Esophagus (tissue), 2 donors: ENCODE results near the gene SLC22A23. TPM values are rescaled to one million over a fixed set of nuclear protein-coding genes. Genes with fewer than 3 reads are reported as not detected.

Experiments
- H3K27ac ChIP-seq, 2 donors: one replicate each; pipeline ENCODE4 v1.5.1; 2013; ENCODE audit warnings: low read depth in 2 of 2, mild to moderate bottlenecking in 2 of 2, inconsistent platforms in 1 of 2, low read length in 1 of 2, moderate library complexity in 1 of 2
- H3K27me3 ChIP-seq, 2 donors: one replicate each; pipeline ENCODE4 v1.6.1; 2013; ENCODE audit warnings: low read length in 2 of 2, control low read depth in 1 of 2, mild to moderate bottlenecking in 1 of 2; ENCODE audit not compliant: insufficient read depth in 2 of 2, control insufficient read depth in 1 of 2
- H3K36me3 ChIP-seq, 2 donors: one replicate each; pipeline ENCODE4 v1.6.1; 2013; ENCODE audit warnings: low read length in 1 of 2; ENCODE audit not compliant: control insufficient read depth in 2 of 2, insufficient read depth in 2 of 2
- H3K4me1 ChIP-seq, 2 donors: one replicate each; pipeline ENCODE4 v1.6.1; 2013; ENCODE audit warnings: low read length in 1 of 2; ENCODE audit not compliant: control insufficient read depth in 2 of 2, insufficient read depth in 2 of 2
- H3K4me3 ChIP-seq, 2 donors: one replicate each; pipeline ENCODE4 v1.5.1; 2013; ENCODE audit warnings: low read length in 2 of 2, mild to moderate bottlenecking in 2 of 2, low read depth in 1 of 2, moderate library complexity in 1 of 2
- H3K9me3 ChIP-seq, 2 donors: one replicate each; pipeline ENCODE4 v1.6.1; 2013; ENCODE audit warnings: mild to moderate bottlenecking in 2 of 2, low read depth in 1 of 2, low read length in 1 of 2, moderate library complexity in 1 of 2; ENCODE audit not compliant: control insufficient read depth in 2 of 2, insufficient read depth in 1 of 2
- WGBS, 2 donors: extraction: QIAGEN DNeasy Blood & Tissue Kit; methylation state at CpG; one replicate each; pipeline ENCODE4 v1.1.7; 2013; 5-methylcytosine and 5-hydroxymethylcytosine counted together
- polyA plus RNA-seq, 2 donors: library from polyadenylated mRNA; stranded (reverse); fragments of 200-250 nt; gene quantifications; one replicate each; pipeline ENCODE4 v1.2.3, GENCODE V29; 2013
- donor health status: healthy with polysubstance abuse.
- donor health status: Bipolar disorder and iron deficiency.

Gene SLC22A23
- polyA plus RNA-seq, 2 donors, result 12.5 to 15.4 TPM

- no peaks in the 10 kb centered on the region for H3K9me3 ChIP-seq
- H3K27ac ChIP-seq, result no peak overlapping the region
- peaks cover 0 to 36% of the 10 kb centered on the region in 2 donors for H3K36me3 ChIP-seq
- peaks cover 5 to 12% of the 10 kb centered on the region in 2 donors for H3K4me1 ChIP-seq
- no peaks in the 10 kb centered on the region for H3K27me3 ChIP-seq
- no peak overlapping the region for H3K4me3 ChIP-seq
- WGBS, 2 donors, result 81 to 82% methylated on average over 17 of the region's 17 CpGs
Observed at GRCh38 chr6:3284436-3284876, 172.4 kb downstream of the SLC22A23 start.

GRCh38 chr6:3283641-3284435, 173.0 kb downstream of the SLC22A23 start:
- H3K4me1 ChIP-seq, result peaks cover 5 to 12% of the 10 kb centered on the region in 2 donors
- WGBS, 2 donors, result 92 to 93% methylated on average over 23 of the region's 23 CpGs
- H3K36me3 ChIP-seq, result peaks cover 0 to 30% of the 10 kb centered on the region in 2 donors
- no peaks in the 10 kb centered on the region for H3K27me3 ChIP-seq
- H3K27ac ChIP-seq, result no peak overlapping the region
- no peak overlapping the region for H3K4me3 ChIP-seq
- H3K9me3 ChIP-seq, result no peaks in the 10 kb centered on the region

DNA sequence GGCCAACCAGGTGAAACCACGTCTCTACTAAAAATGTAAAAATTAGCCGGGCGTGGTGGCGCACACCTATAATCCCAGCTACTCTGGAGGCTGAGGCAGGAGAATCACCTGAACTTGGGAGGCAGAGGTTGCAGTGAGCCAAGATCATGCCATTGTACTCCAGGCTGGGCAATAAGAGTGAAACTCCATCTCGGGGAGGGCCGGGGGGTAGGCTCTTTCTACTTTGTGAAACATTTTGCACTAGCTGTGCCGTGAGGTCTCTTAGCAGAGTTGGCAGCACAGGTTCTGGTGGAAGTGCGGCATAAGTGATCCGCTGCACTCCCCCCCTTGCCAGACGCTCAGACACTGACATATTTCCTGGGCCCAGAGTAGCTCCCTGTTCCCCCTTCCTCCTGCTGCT, 173.6 kb downstream of the SLC22A23 start:
- WGBS, 2 donors, result 94% methylated on average over 10 of the region's 10 CpGs

DNA sequence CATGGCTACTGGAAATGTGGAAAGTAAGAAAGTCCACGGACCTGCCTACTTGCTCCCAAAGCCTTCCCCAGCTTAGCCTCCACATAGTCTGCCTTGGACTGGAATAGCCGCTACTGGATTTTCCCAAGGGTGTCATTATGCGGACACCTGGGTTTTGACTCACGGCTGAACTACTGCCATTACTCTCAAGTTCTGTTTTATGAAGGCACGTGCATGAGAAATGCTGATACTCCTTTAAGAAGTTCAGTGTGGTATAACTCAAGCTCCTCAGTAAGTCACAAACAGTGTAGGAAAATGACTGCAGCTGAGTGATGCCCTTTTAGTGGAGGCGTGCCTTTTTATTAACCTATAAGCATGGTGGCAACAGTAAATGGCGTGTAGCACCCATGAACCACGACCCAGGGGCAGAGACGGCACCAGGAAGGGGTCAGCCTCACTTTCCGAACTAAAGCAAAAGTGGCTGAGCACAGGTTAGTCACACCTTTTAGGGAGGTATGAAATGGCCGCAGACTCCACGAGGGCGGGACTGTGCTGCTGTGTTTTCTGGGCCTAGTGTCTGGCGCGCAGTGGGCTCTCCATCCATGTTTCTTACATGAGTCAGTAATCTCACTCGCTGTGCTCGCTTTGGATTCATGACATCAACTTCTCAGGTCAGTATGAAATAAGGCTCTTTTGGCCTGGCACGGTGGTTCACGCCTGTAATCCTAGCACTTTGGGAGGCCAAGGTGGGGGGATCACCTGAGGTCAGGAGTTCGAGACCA, 174.2 kb downstream of the SLC22A23 start:
- H3K27me3 ChIP-seq, result no peaks in the 10 kb centered on the region
- no peak overlapping the region for H3K4me3 ChIP-seq
- H3K4me1 ChIP-seq, result peaks cover 5 to 7% of the 10 kb centered on the region in 2 donors
- peaks cover 2 to 32% of the 10 kb centered on the region in 2 donors for H3K36me3 ChIP-seq
- whole genome bisulfite sequencing, 2 donors, result 83 to 86% methylated on average over 20 of the region's 20 CpGs
- H3K27ac ChIP-seq, result peak overlapping the region; percentile 39 to 66
- H3K9me3 ChIP-seq, result no peaks in the 10 kb centered on the region

More for the DNA sequence above, 173.6 kb downstream of the SLC22A23 start:
- Histone ChIP-seq H3K4me1 (peaks cover 5 to 12% of the 10 kb centered on the region in 2 donors), H3K36me3 (peaks cover 0 to 30% of the 10 kb centered on the region in 2 donors), H3K9me3 (no peaks in the 10 kb centered on the region), H3K4me3 (no peak overlapping the region), H3K27me3 (no peaks in the 10 kb centered on the region), H3K27ac (no peak overlapping the region)

DNA sequence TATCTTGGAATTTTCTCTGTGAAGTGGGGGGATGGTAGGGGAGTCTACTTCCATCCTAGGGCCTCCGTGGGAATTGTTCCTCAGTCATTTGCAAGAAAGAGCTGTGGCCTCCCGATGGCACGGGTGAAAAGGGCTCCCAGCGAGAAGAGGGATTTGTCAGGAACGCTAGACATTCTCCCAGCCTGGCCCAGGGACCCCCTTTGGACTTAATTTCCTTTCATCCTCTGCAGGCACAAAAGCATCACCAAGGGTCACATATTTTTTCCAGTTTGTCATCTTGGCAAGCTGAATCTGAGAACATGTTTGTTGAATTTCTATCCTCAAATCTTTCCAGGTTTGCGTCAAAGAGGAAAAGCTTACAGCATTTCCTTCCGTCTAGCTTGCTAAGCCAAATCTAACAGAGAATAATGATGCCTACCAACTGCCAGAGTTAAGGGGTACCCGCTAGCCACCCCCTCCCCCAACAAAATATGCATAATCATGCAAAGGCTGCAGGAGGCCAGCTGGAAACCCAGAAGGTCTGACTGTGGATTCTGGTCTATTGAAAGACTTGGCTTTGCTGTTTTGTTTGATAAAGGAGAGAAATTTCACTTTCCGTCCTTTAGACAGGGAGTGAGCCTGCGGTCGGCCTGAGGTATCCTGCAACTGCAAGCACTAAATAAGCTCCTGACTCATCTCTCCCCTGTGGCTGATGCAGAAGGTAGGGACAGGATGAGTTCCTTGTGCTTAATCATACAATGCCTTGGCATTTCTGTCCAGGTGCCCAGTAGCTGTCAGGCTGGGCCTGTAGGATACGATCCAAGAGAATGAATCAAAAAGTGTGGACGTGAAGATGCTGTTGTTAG, 175.0 kb downstream of the SLC22A23 start:
- H3K27ac ChIP-seq, result peak overlapping the region; percentile 39 to 66
- H3K27me3 ChIP-seq, result no peaks in the 10 kb centered on the region
- H3K4me3 ChIP-seq, result no peak overlapping the region
- WGBS, 2 donors, result 40 to 50% methylated on average over 13 of the region's 13 CpGs
- H3K9me3 ChIP-seq, result no peaks in the 10 kb centered on the region
- H3K36me3 ChIP-seq, result peaks cover 3 to 32% of the 10 kb centered on the region in 2 donors
- peaks cover 5% of the 10 kb centered on the region in 2 donors for H3K4me1 ChIP-seq

GRCh38 chr6:3280866-3281465, 175.9 kb downstream of the SLC22A23 start:
- Histone ChIP-seq H3K36me3 (peaks cover 3 to 29% of the 10 kb centered on the region in 2 donors), H3K4me3 (no peak overlapping the region), H3K4me1 (peaks cover 2 to 5% of the 10 kb centered on the region in 2 donors), H3K9me3 (no peaks in the 10 kb centered on the region), H3K27me3 (no peaks in the 10 kb centered on the region), H3K27ac (peak overlapping the region in 1 of 2 donors; percentile 39)
- WGBS, 2 donors, result 88 to 90% methylated on average over 14 of the region's 14 CpGs

GRCh38 chr6:3280091-3280490, 176.8 kb downstream of the SLC22A23 start:
- Histone ChIP-seq H3K9me3 (no peaks in the 10 kb centered on the region), H3K36me3 (peaks cover 3 to 22% of the 10 kb centered on the region in 2 donors), H3K27me3 (no peaks in the 10 kb centered on the region), H3K4me3 (no peak overlapping the region), H3K4me1 (peaks cover 2 to 5% of the 10 kb centered on the region in 2 donors), H3K27ac (no peak overlapping the region)
- WGBS, 2 donors, result 79 to 80% methylated on average over 14 of the region's 14 CpGs

DNA sequence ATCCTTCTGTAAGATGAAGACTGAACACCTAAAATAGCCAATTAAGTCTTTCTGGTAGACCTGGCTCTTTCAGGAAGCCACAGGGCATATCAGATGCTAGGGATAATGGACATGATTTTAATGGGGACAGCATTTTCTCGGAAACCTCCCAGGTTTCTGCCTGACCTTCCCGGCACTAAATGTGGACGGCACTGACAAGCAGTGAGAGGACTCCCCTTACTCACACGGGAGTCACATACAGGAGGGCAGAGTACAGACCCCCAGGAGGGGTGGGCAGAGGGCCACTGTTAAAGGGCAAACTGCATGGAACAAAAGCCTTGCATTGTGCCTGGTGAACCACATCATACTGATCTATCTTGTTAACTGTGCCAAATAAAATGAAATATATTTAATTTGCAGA, 178.2 kb downstream of the SLC22A23 start:
- WGBS, 2 donors, result 86% methylated on average over 4 of the region's 4 CpGs
- peaks cover 0 to 2% of the 10 kb centered on the region in 2 donors for H3K4me1 ChIP-seq
- H3K9me3 ChIP-seq, result no peaks in the 10 kb centered on the region
- peaks cover 3 to 18% of the 10 kb centered on the region in 2 donors for H3K36me3 ChIP-seq
- H3K27me3 ChIP-seq, result no peaks in the 10 kb centered on the region
- H3K27ac ChIP-seq, result no peak overlapping the region
- no peak overlapping the region for H3K4me3 ChIP-seq
